ENCODE measurements around the gene UNC93B1. TPM values are rescaled to one million over a fixed set of nuclear protein-coding genes. Genes with fewer than 3 reads are reported as not detected.

UNC93B1 gene
- total RNA-seq, 1 donor from 2014 or later, result 0.86 TPM

DNA sequence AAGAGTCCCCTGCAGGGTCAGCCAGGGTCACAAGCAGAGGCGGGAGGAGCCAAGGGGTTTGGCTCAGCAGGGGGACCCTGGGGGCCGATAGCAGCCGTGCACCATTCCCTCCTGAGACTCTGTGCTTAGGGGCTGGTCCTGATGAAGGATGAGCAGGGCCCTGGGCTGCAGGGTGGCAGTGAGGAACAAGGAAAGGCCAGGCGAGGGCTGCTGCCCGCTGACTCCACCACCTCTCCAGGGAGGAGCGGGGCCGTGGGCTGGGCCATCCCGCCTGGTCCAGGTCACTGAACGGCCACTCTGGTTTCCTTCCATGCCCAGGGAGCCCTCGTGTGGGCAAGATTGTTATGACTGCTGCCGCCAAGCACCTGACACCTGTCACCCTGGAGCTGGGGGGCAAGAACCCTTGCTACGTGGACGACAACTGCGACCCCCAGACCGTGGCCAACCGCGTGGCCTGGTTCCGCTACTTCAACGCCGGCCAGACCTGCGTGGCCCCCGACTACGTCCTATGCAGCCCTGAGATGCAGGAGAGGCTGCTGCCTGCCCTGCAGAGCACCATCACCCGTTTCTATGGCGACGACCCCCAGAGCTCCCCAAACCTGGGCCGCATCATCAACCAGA, 17.4 kb upstream of the UNC93B1 start:
- Mint-ChIP-seq H3K27me3 (ENCODE audit: unreplicated experiment) (peaks cover 4% of the 10 kb centered on the region), H3K27ac (ENCODE audit: unreplicated experiment) (no peak overlapping the region), H3K4me3 (ENCODE audit: unreplicated experiment) (no peak overlapping the region)

GRCh38 chr11:68020575-68020974, 16.7 kb upstream of the UNC93B1 start:
- H3K9me3 Mint-ChIP-seq (ENCODE audit: unreplicated experiment), result peaks cover 7% of the 10 kb centered on the region
- TF ChIP-seq, protein P1, sequence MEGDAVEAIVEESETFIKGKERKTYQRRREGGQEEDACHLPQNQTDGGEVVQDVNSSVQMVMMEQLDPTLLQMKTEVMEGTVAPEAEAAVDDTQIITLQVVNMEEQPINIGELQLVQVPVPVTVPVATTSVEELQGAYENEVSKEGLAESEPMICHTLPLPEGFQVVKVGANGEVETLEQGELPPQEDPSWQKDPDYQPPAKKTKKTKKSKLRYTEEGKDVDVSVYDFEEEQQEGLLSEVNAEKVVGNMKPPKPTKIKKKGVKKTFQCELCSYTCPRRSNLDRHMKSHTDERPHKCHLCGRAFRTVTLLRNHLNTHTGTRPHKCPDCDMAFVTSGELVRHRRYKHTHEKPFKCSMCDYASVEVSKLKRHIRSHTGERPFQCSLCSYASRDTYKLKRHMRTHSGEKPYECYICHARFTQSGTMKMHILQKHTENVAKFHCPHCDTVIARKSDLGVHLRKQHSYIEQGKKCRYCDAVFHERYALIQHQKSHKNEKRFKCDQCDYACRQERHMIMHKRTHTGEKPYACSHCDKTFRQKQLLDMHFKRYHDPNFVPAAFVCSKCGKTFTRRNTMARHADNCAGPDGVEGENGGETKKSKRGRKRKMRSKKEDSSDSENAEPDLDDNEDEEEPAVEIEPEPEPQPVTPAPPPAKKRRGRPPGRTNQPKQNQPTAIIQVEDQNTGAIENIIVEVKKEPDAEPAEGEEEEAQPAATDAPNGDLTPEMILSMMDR (IDR thresholded peaks at IDR 0.05; ENCODE audit: partially characterized antibody, unreplicated experiment), result no peak
- H3K4me1 Mint-ChIP-seq (ENCODE audit: low read depth, unreplicated experiment), result peaks cover 8% of the 10 kb centered on the region
- H3K4me3 Mint-ChIP-seq (ENCODE audit: unreplicated experiment), result no peak overlapping the region
- peaks cover 4% of the 10 kb centered on the region for H3K27me3 Mint-ChIP-seq (ENCODE audit: unreplicated experiment)
- no peak overlapping the region for H3K27ac Mint-ChIP-seq (ENCODE audit: unreplicated experiment)
- peak; percentile 54 for DNase-seq
- peaks cover 10% of the 10 kb centered on the region for H3K36me3 Mint-ChIP-seq (ENCODE audit: unreplicated experiment)

More for the DNA sequence above, 17.4 kb upstream of the UNC93B1 start:
- Mint-ChIP-seq H3K9me3 (ENCODE audit: unreplicated experiment) (peaks cover 9% of the 10 kb centered on the region), H3K4me1 (ENCODE audit: low read depth, unreplicated experiment) (peaks cover 8% of the 10 kb centered on the region), H3K36me3 (ENCODE audit: unreplicated experiment) (peaks cover 10% of the 10 kb centered on the region)
- no peak for DNase-seq
- TF ChIP-seq, protein P1 (IDR thresholded peaks at IDR 0.05; ENCODE audit: partially characterized antibody, unreplicated experiment), result no peak

- H3K4me1 Mint-ChIP-seq (ENCODE audit: low read depth, unreplicated experiment), result peaks cover 5% of the 10 kb centered on the region
- peaks cover 4% of the 10 kb centered on the region for H3K27me3 Mint-ChIP-seq (ENCODE audit: unreplicated experiment)
- DNase-seq, result no peak
- H3K36me3 Mint-ChIP-seq (ENCODE audit: unreplicated experiment), result peaks cover under 1% of the 10 kb centered on the region
- H3K4me3 Mint-ChIP-seq (ENCODE audit: unreplicated experiment), result no peak overlapping the region
- H3K27ac Mint-ChIP-seq (ENCODE audit: unreplicated experiment), result no peak overlapping the region
- peaks cover 5% of the 10 kb centered on the region for H3K9me3 Mint-ChIP-seq (ENCODE audit: unreplicated experiment)
- TF ChIP-seq, protein P1 (IDR thresholded peaks at IDR 0.05; ENCODE audit: partially characterized antibody, unreplicated experiment), result no peak
Measured at GRCh38 chr11:68019486-68019885, 15.6 kb upstream of the UNC93B1 start.

- H3K4me3 Mint-ChIP-seq (ENCODE audit: unreplicated experiment), result no peak overlapping the region
- H3K27ac Mint-ChIP-seq (ENCODE audit: unreplicated experiment), result no peak overlapping the region
- TF ChIP-seq, protein P1 (IDR thresholded peaks at IDR 0.05; ENCODE audit: partially characterized antibody, unreplicated experiment), result no peak
- DNase-seq, result no peak
- no peaks in the 10 kb centered on the region for H3K36me3 Mint-ChIP-seq (ENCODE audit: unreplicated experiment)
- H3K27me3 Mint-ChIP-seq (ENCODE audit: unreplicated experiment), result peaks cover 6% of the 10 kb centered on the region
- H3K4me1 Mint-ChIP-seq (ENCODE audit: low read depth, unreplicated experiment), result peaks cover 5% of the 10 kb centered on the region
- H3K9me3 Mint-ChIP-seq (ENCODE audit: unreplicated experiment), result peaks cover 8% of the 10 kb centered on the region
Measured at GRCh38 chr11:68018730-68019190, 14.9 kb upstream of the UNC93B1 start.

GRCh38 chr11:68017980-68018729, 14.3 kb upstream of the UNC93B1 start:
- Mint-ChIP-seq H3K4me3 (ENCODE audit: unreplicated experiment) (peak overlapping the region; percentile 63), H3K4me1 (ENCODE audit: low read depth, unreplicated experiment) (peaks cover 5% of the 10 kb centered on the region), H3K9me3 (ENCODE audit: unreplicated experiment) (peaks cover 8% of the 10 kb centered on the region), H3K27me3 (ENCODE audit: unreplicated experiment) (peaks cover 6% of the 10 kb centered on the region), H3K36me3 (ENCODE audit: unreplicated experiment) (no peaks in the 10 kb centered on the region), H3K27ac (ENCODE audit: unreplicated experiment) (no peak overlapping the region)
- TF ChIP-seq, protein P1 (IDR thresholded peaks at IDR 0.05; ENCODE audit: partially characterized antibody, unreplicated experiment), result no peak
- no peak for DNase-seq

Measured in glutamatergic neuron (in vitro differentiated cells).